K562 (cell line): Measurements from ENCODE around the gene KIAA0825. TPM values are rescaled to one million over a fixed set of nuclear protein-coding genes. Genes with fewer than 3 reads are reported as not detected.

Source experiments
- ATAC-seq: fragments of 200-7000 bp; cut with Tn5 transposase; 3 replicates; pipeline ENCODE4 v1.9.1; 2020; ENCODE audit warnings: moderate library complexity
- BruUV-seq: library from RNA; stranded (reverse); fragments of 400-500 nt; replicated peaks from 2 replicates; lab custom pipeline; 2021; lab: Mats Ljungman, UMichigan
- CTCF ChIA-PET: fragments of 300-600 bp; formaldehyde crosslinking; extraction: SDS; loops from one replicate; lab custom pipeline; 2021; ENCODE audit warnings: low intra/inter-chr PET ratio; lab: Yijun Ruan, JAX
- POLR2A ChIA-PET: fragments of 300-600, 350-650 bp; sonication (Branson Sonifier 250); formaldehyde crosslinking; extraction: SDS; loops from one replicate; lab custom pipeline; 2021; ENCODE audit warnings: antibody characterized with exemption, inconsistent platforms; lab: Yijun Ruan, JAX
- DNase-seq, 4 experiments: peaks; one replicate each; pipeline versions ENCODE4 v3.0.0 to v3.0.0-alpha.2; 2011 to 2018; ENCODE audit warnings: low spot score in 3 of 4, mixed read lengths in 3 of 4; ENCODE audit errors: extremely low read depth in 1 of 4
- FAIRE-seq: peaks from 2 replicates; lab custom pipeline; 2011; peaks lifted over from hg19 to GRCh38; lab: Jason Lieb, UNC
- H2AFZ ChIP-seq: 2 replicates; pipeline ENCODE4 v1.6.0; 2011; ENCODE audit warnings: low read depth, low read length, control low read depth, inconsistent platforms
- H3K27ac ChIP-seq: fragments of 200-600 bp; 3 replicates; pipeline ENCODE4 v1.8.0; 2011; ENCODE audit warnings: low read depth, mild to moderate bottlenecking, control low read depth, inconsistent platforms, low read length, moderate library complexity, mixed read lengths; ENCODE audit errors: extremely low read depth
- H3K27me3 ChIP-seq, 2 experiments: fragments of 300-600 bp in 1 of 2; 2 replicates in 1 of 2; 3 replicates in 1 of 2; pipeline versions ENCODE4 v1.6.0 to v1.8.0; 2011; ENCODE audit warnings: inconsistent platforms in 2 of 2, low read length in 2 of 2, mild to moderate bottlenecking in 1 of 2, mixed read lengths in 1 of 2, moderate library complexity in 1 of 2; ENCODE audit not compliant: control insufficient read depth in 2 of 2, insufficient read depth in 2 of 2
- H3K36me3 ChIP-seq: fragments of 300-600 bp; 3 replicates; pipeline ENCODE4 v1.8.0; 2011; ENCODE audit warnings: mild to moderate bottlenecking, low read length, inconsistent platforms; ENCODE audit not compliant: control insufficient read depth, insufficient read depth
- H3K4me1 ChIP-seq, 2 experiments: fragments of 200-600 bp in 1 of 2; replicated peaks in 1 of 2; 2 replicates in 1 of 2; 3 replicates in 1 of 2; pipeline versions ENCODE4 v1.5.1 to v1.8.0; 2011; ENCODE audit warnings: inconsistent platforms in 2 of 2, low read length in 2 of 2, mild to moderate bottlenecking in 1 of 2, mixed read lengths in 1 of 2, moderate library complexity in 1 of 2; ENCODE audit not compliant: control insufficient read depth in 2 of 2, insufficient read depth in 2 of 2
- H3K4me2 ChIP-seq: 2 replicates; pipeline ENCODE4 v1.6.1; 2011; ENCODE audit warnings: low read length, control low read depth, inconsistent platforms, mixed read lengths; ENCODE audit not compliant: insufficient read depth
- H3K4me3 ChIP-seq: fragments of 200-600 bp; sonication (generic), shearing (Covaris generic); 2 replicates; pipeline ENCODE4 v1.5.1; 2016; ENCODE audit warnings: control low read depth, inconsistent platforms
- H3K79me2 ChIP-seq: fragments of 200-600 bp; 3 replicates; pipeline ENCODE4 v1.8.0; 2011; ENCODE audit warnings: low read length, inconsistent platforms; ENCODE audit not compliant: control insufficient read depth, insufficient read depth
- H3K9ac ChIP-seq, 2 experiments: 2 replicates each; pipeline versions ENCODE4 v1.6.0 to v1.6.1; 2011; ENCODE audit warnings: low read depth in 2 of 2, low read length in 2 of 2, control low read depth in 1 of 2, inconsistent platforms in 1 of 2, mild to moderate bottlenecking in 1 of 2, mixed read lengths in 1 of 2; ENCODE audit not compliant: insufficient read depth in 1 of 2
- H3K9me1 ChIP-seq: one replicate; pipeline ENCODE4 v1.6.0; 2011; ENCODE audit warnings: inconsistent platforms, mild to moderate bottlenecking, low read length, moderate library complexity; ENCODE audit not compliant: control insufficient read depth, insufficient read depth
- H3K9me3 ChIP-seq: replicated peaks from 2 replicates; pipeline ENCODE4 v1.5.1; 2011; ENCODE audit warnings: low read depth, low read length, inconsistent platforms; ENCODE audit not compliant: control insufficient read depth, insufficient read depth
- H4K20me1 ChIP-seq: replicated peaks from 2 replicates; pipeline ENCODE4 v1.6.1; 2011; ENCODE audit warnings: low read length, inconsistent platforms, mixed read lengths; ENCODE audit not compliant: control insufficient read depth, insufficient read depth
- ARHGAP35 ChIP-seq: fragments of 450-650 bp; IDR thresholded peaks from 2 replicates; pipeline ENCODE4 v1.6.1; 2018; ENCODE audit not compliant: partially characterized antibody
- BMI1 ChIP-seq: fragments of 150-350 bp; IDR thresholded peaks from 2 replicates; pipeline ENCODE4 v1.6.1; 2014; ENCODE audit warnings: low read length
- CBFA2T3 ChIP-seq: fragments of 450-650 bp; IDR thresholded peaks from 2 replicates; pipeline ENCODE4 v1.6.1; 2017
- HIVEP1 ChIP-seq: fragments of 250-450 bp; sonication (Bioruptor Pico); IDR thresholded peaks from 2 replicates; pipeline ENCODE4 v1.4.0; 2020; ENCODE audit warnings: mild to moderate bottlenecking
- MCM3 ChIP-seq: fragments of 450-650 bp; IDR thresholded peaks from 2 replicates; pipeline ENCODE4 v1.6.1; 2016
- MECOM ChIP-seq: fragments of 250-450 bp; sonication (Bioruptor Pico); IDR thresholded peaks from 2 replicates; pipeline ENCODE4 v1.8.0; 2022; ENCODE audit warnings: inconsistent platforms
- NEUROD1 ChIP-seq: fragments of 150-350 bp; IDR thresholded peaks from 2 replicates; pipeline ENCODE4 v1.6.1; 2014; ENCODE audit warnings: borderline replicate concordance, low read length, low read depth; ENCODE audit not compliant: partially characterized antibody
- NFATC3 ChIP-seq: fragments of 450-650 bp; IDR thresholded peaks from 2 replicates; pipeline ENCODE4 v1.6.1; 2017; ENCODE audit warnings: mild to moderate bottlenecking
- SRSF1 ChIP-seq: fragments of 200-400 bp; formaldehyde crosslinking; IDR thresholded peaks from 2 replicates; pipeline ENCODE4 v1.6.1; 2017; ENCODE audit warnings: mild to moderate bottlenecking, low read depth, low read length, moderate library complexity
- TBP ChIP-seq: optimal IDR thresholded peaks from 2 replicates; pipeline ENCODE3; 2011; ENCODE audit warnings: low read depth, low read length, improper control_type of control experiment
- THRAP3 ChIP-seq: fragments of 450-650 bp; IDR thresholded peaks from 2 replicates; pipeline ENCODE4 v1.6.1; 2016; ENCODE audit warnings: mild to moderate bottlenecking, inconsistent platforms, borderline replicate concordance
- WHSC1 ChIP-seq: IDR thresholded peaks from one replicate; pipeline ENCODE4 v1.6.1; 2012; ENCODE audit warnings: low read length, control low read depth, inconsistent platforms
- ZNF311 ChIP-seq: fragments of 250-450 bp; sonication (Bioruptor Pico); IDR thresholded peaks from 2 replicates; pipeline ENCODE4 v1.4.0; 2020; ENCODE audit warnings: mild to moderate bottlenecking, moderate library complexity
- ZNF384 ChIP-seq: IDR thresholded peaks from 2 replicates; pipeline ENCODE4 v1.6.1; 2012; ENCODE audit warnings: low read depth, low read length, improper control_type of control experiment
- WGBS: fragments of 100-300 bp; shearing (Covaris generic); methylation state at CpG from one replicate; pipeline ENCODE4 v1.1.6; 2016; ENCODE audit warnings: low coverage, mixed read lengths; ENCODE audit not compliant: insufficient coverage; ENCODE audit errors: missing lambda C conversion rate; 5-methylcytosine and 5-hydroxymethylcytosine counted together
- in situ Hi-C: fragments of 300-500 bp; cut with MboI; formaldehyde crosslinking; loops from 4 replicates; pipeline ENCODE4 v1.15.0; 2018; ENCODE audit warnings: inconsistent platforms, mixed read lengths
- intact Hi-C: fragments of 100-400 bp; cut with micrococcal nuclease; formaldehyde crosslinking; loops from 2 replicates; pipeline ENCODE4 v1.14.2; 2022
- polyA plus RNA-seq, 8 experiments: library from polyadenylated mRNA; depleted of rRNA in 4 of 8; stranded (reverse) in 5 of 8; unstranded in 3 of 8; fragments of >200 nt; fragmentation: Nextera tagmentation in 2 of 8; fragmentation: Illumina TruSeq in 1 of 8; extraction: Ambion mirVana in 2 of 8; extraction: Trizol in 1 of 8; gene quantifications; 2 replicates each; pipeline versions ENCODE4 v1.2.1 to v1.2.3, GENCODE V29; 2011 to 2014; ENCODE audit warnings: inconsistent platforms in 1 of 8, missing spikeins in 1 of 8
- total RNA-seq, 7 experiments: library from RNA; depleted of rRNA in 6 of 7; stranded (reverse); fragments of >200 nt in 6 of 7; fragmentation: Illumina TruSeq in 2 of 7; extraction: Trizol in 2 of 7; gene quantifications; 2 replicates each; pipeline versions ENCODE4 v1.2.1 to v1.2.3, GENCODE V29; 2011 to 2021; ENCODE audit warnings: low replicate concordance in 1 of 7
- TF ChIP-seq, protein P1 (sequence below): sonication (generic); formaldehyde crosslinking; IDR thresholded peaks from 2 replicates; pipeline ENCODE4 v1.8.1; 2023; ENCODE audit warnings: mild to moderate bottlenecking, missing genetic modification reagents, moderate library complexity

The KIAA0825 gene
- total and polyA plus RNA-seq, 9 of the 15 experiments (the other 6 are each of a cell fraction or from before 2014, with no cell fraction given): 0.05 to 0.36 (median 0.16) TPM; not detected in 1

DNA sequence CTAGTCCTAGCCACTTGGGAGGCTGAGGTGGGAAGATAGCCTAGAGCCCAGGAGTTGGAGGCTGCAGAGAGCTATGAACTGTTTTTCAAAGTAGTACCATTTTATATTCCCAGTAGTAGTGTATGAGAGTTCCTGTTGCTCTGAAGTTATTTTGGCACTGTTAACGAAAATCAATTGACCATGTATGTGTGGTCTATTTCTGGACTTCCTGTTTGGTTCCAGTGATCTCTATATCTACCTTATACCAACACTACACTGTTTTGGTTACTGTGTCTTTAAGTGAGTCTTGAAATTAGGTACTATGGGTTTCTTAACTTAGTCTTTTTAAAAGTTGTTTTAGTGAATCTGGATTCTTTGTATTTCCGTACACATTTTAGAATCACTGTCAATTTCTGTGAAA, 13.6 kb upstream of the KIAA0825 start:
- in situ Hi-C loops: no loop called here
- no peak overlapping the region for H3K27ac ChIP-seq
- no peak overlapping the region for H3K4me3 ChIP-seq
- no peak overlapping the region for H2AFZ ChIP-seq
- H3K4me1 ChIP-seq: no peaks in the 10 kb centered on the region
- ATAC-seq (no peak), DNase-seq (no peak), FAIRE-seq (no peak)
- ChIA-PET CTCF (no interaction called here), POLR2A (interaction anchor here (0.5 kb wide), 1 partner anchor 9 kb away, joined by 3 read pairs; no protein-coding TSS in a partner anchor)
- intact Hi-C loops: no loop called here
- no peaks in the 10 kb centered on the region for H3K9me3 ChIP-seq
- H4K20me1 ChIP-seq: no peaks in the 10 kb centered on the region
- TF ChIP-seq ARHGAP35: no peak
- TF ChIP-seq THRAP3: no peak
- no peak for TF ChIP-seq WHSC1
- no peak for TF ChIP-seq NEUROD1
- no peak for TF ChIP-seq MECOM (CRISPR knock-in tag)
- no peak for TF ChIP-seq SRSF1
- no peak for TF ChIP-seq MCM3
- TF ChIP-seq, protein P1, sequence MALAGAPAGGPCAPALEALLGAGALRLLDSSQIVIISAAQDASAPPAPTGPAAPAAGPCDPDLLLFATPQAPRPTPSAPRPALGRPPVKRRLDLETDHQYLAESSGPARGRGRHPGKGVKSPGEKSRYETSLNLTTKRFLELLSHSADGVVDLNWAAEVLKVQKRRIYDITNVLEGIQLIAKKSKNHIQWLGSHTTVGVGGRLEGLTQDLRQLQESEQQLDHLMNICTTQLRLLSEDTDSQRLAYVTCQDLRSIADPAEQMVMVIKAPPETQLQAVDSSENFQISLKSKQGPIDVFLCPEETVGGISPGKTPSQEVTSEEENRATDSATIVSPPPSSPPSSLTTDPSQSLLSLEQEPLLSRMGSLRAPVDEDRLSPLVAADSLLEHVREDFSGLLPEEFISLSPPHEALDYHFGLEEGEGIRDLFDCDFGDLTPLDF: no peak
- no peak for TF ChIP-seq NFATC3
- TF ChIP-seq HIVEP1 (CRISPR knock-in tag): no peak
- no peak for TF ChIP-seq BMI1
- no peak for TF ChIP-seq CBFA2T3
- TF ChIP-seq TBP: no peak
- no peak for TF ChIP-seq ZNF311 (CRISPR knock-in tag)
- TF ChIP-seq ZNF384: no peak
- no peaks in the 10 kb centered on the region for H3K27me3 ChIP-seq
- H3K36me3 ChIP-seq: peaks cover 42% of the 10 kb centered on the region; the same call in 2 of the 3 replicates
- H3K9ac ChIP-seq: no peak overlapping the region
- WGBS: 75% methylated on average over 2 of the region's 2 CpGs
- peaks cover 11% of the 10 kb centered on the region; the same call in 1 of the 3 replicates for H3K79me2 ChIP-seq
- no peaks in the 10 kb centered on the region for H3K9me1 ChIP-seq
- BruUV-seq: no TSS peak
- no peak overlapping the region for H3K4me2 ChIP-seq
